Tongue (tissue), 2 donors: ENCODE data around the gene MOGAT1. TPM values are rescaled to one million over a fixed set of nuclear protein-coding genes. Genes with fewer than 3 reads are reported as not detected.
"Not testable (repeated sequence)": the region's sequence is repeated elsewhere in the genome, so short reads cannot be mapped to it uniquely, and the experiment has no call there.

Experiments
- DNase-seq: peaks from one replicate; pipeline ENCODE4 v3.0.0-alpha.2; 2015
- total RNA-seq: library from RNA; depleted of rRNA; stranded (reverse); fragments of >200 nt; gene quantifications from one replicate; pipeline ENCODE4 v1.2.3, GENCODE V29; 2014

MOGAT1 gene
- total RNA-seq, 1 donor from 2014 or later: not detected

DNA sequence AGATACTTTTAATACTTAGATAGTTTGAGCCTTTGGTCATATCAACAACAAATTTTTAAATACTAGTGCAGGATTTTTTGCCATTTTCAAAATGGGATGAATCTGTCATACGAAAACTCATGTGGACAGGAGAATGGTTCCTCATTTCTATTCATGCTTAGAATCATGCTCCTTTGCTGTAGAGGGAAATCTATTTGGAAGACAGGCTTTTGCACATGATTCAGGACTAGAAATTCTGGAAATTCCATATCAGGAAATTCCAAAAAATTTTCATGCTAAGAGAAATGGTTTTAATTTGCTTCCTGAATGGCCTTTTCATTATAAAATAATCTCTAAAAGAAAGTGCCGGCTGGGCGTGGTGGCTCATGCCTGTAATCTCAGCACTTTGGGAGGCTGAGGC is 39.3 kb downstream of the MOGAT1 start:
- DNase-seq: no peak

DNA sequence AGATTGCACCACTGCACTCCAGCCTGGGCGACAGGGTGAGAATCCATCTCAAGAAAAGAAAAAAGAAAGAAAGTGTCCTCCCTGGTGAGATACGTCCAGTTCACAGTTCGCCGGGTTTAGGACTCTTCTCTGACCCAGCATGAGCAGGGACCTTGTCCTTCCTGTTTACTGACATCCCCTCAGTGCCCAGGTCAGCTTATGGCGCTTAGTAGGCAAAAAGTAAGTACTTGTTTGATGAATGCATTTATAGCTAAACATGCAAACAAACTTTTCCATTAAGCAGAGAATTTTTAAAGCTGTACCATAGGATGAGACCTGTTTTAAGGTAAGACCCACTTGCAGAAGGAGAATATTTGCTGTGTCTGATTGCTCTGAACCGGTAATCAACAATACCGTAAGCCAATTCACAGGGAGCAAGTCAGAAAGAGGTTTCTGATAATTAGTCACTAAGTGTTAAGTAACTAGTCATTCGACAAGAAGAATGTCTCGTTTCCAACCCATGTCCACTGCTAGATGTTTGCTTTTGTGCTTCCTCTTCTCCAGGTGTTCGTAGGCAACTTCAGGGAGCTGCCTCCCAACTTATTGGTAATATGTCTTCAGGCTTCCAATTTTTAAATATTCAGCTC is 40.0 kb downstream of the MOGAT1 start:
- DNase-seq: no peak

DNA sequence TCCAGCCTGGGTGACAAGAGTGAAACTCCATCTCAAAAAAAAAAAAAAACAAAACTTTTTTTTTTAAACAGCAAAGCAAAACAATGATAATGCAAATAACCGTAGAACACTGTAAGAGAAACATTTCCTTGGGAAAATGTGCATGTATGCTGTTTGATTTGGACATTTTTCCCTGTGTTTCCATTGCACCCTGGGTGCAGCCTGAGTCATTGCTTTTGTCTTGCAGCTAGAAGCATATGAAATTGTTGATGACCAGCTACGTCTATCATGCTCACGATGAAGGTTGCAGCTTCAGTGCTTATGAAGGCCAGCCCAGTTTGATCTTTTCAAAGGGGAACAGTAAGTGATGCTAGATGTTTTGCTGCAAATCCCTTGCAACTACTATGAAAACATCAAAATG is 41.5 kb downstream of the MOGAT1 start:
- DNase-seq: no peak

DNA sequence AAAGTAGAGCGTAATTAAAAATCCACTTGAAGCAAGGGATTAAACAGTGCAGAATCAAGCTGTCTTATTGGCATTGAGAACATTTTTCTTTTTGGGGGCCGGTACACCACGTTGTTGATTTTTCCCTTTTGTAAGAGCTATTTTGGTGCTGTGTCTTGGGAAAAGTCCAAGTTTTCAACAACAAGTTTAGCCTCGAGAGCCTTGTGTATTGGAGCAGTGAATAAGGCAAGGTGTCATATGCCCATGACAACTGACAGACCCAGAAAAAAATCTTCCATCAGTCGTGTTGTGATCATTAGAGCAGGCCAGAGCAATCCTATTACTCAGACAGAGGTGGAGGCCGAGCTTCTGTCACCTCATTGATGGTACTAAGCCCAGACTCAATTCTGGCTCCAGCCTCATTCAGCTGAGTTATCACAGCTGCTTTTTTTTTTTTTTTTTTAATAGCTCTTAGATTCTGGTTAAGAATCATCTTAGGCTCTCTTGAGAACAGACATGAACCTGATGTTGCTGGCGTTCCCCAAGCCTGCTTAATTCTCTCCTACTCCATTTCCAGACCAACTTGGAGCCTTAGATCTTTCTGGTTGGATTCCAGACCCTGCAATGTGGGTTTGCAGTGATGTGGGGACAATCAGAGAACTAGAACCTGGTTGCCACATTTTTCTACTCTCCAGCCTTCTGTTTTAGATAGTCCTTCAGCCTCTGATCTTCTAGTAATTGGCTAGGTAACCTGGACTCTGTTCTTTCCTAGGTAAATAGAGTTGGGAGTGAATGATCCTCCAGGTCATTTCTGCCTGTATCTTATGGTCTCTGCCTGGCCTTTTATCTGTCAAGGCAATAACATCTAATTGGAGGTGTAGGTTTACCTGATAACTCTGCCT is 43.1 kb downstream of the MOGAT1 start:
- DNase-seq: peak; percentile 85

DNA sequence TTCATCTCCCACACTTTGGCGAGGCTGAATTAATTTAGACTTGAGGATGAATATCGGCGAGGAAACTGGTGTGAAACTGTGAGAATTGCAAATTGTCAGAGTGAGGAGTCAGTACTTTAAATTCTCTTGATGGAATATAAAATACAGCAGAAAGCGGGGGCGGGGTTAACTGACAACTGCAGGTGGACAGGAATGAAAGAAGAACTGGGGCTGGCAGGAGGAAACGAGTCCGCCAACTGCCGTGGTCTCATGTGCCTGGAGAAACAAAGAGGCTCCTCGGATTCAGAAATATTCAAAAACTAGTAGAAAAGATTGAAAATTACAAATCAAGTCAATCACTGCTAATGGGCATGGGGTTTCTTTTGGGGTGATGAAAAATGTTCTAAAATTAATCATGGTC is 44.3 kb downstream of the MOGAT1 start:
- DNase-seq: peak; percentile 77

DNA sequence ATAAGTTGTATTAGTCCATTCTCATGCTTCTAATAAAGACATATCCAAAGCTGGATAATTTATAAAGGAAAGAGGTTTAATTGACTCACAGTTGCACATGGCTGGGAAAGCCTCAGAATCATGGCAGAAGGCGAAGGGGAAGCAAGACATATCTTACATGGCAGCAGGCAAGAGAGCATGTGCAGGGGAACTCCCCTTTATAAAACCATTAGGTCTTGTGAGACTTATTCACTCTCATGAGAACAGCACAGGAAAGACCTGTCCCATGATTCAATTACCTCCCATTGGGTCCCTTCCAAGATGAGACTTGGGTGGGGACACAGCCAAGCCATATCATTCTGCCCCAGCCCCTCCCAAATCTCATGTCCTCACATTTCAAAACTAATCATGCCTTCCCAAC is 48.3 kb downstream of the MOGAT1 start:
- DNase-seq: not testable (repeated sequence)

DNA sequence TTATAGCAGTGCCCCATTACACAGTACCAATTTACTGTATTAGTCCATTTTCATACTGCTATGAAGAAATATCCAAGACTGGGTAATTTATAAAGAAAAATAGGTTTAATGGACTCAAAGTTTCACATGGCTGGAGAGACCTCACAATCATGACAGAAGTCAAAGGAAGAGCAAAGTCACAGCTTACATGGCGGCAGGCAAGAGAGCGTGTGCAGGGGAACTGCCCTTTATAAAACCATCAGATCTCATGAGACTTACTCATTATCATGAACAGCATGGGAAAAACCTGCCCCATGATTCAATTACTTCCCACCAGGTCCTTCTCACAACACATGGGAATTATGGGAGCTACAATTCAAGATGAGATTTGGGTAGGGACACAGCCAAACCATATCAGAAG is 50.1 kb downstream of the MOGAT1 start:
- DNase-seq: not testable (repeated sequence)

DNA sequence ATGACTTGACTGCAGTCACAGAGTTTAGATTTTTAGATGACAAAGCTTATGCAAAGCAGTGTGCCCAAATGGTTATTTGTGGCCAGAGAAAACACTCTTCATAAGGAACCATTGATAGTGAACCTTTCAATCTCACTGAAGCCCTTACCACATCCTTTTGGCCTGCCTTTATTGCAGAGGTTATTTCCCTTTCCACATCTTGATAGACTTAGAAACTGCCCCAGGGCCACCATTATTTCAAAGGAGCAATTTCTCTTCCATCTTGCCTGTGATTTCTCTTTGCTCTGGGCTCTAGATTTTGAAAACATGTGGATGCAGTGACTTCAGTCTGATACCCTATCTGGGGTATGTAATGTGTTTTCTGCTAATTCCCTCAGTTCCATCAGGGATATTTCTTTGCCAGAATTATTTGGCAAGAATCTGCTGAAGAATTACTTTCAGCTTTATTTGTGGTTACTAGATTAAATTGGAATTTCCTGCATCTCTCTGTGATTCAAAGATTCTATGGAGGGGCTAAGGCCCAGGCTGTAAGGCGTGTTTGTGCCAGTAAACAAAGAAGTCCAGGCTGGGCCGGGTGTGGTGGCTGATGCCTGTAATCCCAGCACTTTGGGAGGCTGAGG is 51.0 kb downstream of the MOGAT1 start:
- peak; percentile 64 for DNase-seq

DNA sequence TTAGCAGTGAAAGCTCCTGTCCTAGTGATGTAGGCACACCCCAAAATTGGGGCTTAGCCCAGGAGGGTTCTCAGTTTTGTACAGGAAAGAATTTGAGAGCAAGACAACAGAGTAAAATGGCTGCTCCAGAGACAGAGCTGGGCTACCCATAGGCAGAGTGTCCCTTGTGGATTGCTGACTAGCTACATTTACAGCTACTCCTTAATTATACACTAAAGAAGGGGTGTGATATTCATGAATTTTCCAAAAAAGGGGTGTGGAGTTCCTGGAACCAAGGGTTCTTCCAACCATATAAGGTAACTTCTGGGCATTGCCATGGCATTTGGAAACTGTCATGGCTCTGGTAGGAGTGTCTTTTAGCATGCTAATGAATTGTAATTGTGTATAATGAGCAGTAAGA is 52.8 kb downstream of the MOGAT1 start:
- DNase-seq: no peak

DNA sequence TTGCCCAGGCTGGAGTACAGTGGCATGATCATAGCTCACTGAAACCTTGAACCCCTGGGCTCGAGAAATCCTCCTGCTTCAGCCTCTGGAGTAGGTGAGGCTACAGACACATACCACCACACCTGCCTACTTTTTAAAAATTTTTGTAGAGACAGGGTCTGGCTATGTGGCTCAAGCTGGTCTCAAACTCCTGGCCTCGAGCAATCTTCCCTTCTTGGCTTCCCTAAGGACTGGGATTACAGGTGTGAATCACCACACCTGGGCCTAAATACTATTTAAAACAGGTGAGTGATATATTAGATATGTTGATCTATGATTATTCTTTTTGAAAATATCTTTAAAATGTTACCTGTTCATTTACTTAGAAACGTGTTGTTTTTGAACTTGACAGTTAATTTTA is 57.2 kb downstream of the MOGAT1 start:
- no peak for DNase-seq

DNA sequence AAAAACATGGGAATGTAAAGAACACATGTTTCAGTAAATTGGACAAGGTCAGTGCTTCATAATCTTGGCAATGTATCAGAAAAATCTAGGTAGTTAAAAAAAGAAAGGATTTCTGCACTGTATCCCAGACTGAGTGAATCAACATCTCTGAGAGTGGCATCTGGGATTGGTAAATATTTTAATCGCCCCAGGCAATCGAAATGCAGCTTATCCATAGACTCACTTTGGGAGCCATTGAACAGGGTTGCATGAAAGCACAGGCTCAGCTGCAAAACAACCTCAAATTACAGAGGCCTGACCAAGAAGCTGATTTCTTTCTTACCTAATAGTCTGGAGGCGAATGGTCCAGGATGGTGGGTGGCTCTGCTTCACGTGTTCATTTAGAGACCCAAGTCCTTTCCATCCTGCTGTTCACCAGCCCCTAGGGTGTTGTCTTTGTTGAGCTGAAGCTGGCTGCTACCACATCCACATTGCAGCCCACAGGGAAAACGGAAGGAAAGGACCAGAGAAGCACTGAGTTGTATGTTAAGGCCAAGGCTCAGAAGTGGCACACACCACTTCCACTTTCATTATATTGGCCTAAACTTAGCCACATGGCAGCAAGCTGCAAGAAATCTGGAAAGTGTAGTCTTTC is 59.0 kb downstream of the MOGAT1 start:
- no peak for DNase-seq

DNA sequence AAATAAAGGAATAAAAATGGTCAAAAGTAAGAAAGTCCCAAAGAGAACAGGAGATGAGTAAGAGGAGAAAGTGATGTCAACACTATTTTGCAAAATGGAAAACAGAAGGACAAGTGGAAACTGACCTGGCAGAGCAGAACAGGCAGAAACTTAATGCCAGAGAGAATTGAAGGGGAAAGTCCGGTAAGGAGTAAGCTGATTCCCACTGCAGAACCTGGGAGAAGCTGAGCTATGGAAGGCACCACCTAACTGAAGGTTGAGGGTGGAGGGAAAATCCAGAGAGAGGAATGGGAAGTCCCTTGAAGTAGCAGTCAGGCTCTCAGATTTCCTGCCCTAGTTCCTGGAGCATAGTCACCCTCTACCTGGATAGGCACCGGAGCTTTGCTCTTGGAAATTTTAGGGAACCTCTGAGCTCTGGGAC is 59.8 kb downstream of the MOGAT1 start:
- no peak for DNase-seq

DNA sequence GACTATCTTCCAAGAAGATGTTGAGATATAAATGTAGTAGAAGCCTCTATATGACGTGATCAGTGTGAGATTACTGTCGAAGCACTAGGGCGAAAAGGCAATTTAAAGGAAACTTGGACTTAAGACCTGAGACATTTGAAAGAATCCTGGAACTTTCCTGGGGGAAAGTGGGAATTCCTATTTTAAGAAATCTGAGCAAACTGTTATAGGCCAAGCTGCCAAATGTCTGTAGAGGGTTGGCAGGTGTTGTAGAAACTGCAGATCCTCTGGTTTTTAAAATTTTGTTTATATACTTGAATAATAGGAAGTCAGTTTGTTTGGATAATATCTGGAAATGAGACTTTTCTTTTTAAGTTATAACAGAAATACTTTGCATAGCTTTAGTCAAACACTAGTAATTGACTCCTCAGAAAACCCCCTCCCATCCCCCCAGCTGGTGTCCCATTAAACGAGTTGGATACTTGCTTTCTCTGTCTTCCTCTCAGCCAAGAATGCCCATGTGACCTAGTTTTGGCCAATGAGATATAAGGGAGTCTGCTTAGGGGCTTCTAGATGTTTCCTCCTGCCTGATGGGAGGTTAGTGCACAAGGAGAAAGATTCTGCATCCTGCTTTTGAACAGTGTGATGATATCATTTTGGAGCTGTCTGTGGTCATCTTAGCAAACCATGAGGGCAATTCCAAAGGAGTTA is 61.2 kb downstream of the MOGAT1 start:
- peak; percentile 87 for DNase-seq

DNA sequence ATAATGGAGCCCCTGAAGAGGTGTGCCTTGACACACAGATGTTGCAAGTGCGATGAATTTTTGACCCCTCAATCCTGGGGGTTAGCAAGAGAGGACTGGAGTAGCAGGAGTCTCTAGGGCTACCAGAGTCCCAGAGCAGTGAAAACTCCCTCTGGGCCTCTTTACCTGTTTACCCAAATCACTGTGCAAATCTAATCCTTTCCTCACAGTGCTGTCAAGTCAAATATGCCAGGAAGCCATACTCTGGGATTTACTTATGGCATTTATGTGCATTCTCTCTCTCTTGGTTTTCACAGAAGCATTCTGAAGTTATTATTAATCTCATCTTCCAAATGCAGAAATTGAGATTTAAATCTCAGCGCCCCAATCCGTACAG is 62.0 kb downstream of the MOGAT1 start:
- no peak for DNase-seq

DNA sequence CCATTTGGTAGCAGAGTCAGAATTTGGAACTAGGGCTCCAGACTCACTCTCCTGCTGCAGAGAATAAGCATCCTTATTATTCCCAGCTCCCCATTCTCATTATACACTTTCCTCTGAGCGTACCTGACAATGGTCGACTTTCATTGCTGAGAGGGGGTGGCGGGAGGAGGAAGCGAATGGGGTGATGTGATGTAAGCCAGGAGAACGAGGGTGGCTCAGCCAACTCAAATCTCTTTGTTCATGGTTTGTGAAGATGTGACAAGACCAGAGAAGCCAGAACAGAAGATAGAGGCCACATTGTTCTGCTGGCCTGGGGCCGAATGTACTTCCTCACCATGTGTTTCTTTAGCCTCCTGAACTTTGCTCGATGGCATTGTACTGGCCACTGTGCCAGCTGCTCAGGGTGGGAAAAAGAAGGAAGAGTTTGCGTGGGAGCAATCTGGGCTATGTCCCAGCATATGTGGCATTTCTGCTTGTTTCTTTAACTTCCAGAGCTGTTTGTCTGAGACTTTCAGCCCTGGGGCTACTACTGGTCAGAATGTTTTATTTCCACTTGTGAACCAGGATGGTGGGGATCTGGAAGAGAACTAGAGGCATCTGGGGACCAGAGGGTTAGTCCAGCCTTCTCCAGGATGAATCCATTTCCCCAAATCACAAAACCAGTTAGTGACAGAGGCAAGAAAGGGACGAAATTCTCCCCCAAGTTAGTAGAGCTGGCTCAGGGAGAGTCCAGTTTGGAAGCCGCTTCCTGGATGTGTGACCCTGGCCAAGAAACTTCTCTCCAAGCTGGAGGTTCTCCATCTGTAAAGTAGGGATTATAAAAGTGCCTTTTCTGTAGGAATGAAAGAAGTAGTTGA is 62.6 kb downstream of the MOGAT1 start:
- peak; percentile 58 for DNase-seq

DNA sequence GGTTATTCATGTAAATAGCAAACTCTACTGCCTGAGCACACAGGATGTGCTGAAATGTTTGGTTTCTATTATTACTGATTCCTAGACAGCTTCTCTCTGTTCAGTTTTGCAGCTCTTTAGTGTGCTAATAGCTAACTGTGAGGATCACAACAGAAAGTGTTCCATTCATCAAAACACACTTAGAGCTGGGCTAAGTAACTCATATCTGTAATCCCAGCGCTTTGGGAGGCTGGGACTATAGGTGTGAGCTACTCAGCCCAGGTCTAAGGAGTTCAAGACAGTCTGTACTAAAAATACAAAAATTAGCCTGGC is 63.2 kb downstream of the MOGAT1 start:
- no peak for DNase-seq

DNA sequence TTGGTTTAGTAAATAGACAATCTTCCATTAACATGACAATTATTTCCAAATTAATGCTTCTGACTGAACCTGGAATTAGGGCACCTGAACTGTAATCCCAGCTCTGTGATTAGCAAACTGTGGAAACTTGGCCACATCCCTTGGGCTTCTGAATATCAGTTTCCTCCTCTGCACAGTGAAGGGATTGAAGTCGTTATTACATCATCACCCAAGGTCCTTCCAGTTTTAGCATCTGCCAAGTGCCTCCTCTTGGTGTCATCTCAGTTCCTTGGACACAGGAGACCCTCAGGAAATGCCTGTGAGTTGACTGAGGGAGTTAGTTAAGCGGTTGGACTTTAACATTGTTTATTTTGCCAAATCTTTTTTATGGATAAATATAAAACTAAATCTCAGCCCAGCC is 64.8 kb downstream of the MOGAT1 start:
- DNase-seq: no peak

DNA sequence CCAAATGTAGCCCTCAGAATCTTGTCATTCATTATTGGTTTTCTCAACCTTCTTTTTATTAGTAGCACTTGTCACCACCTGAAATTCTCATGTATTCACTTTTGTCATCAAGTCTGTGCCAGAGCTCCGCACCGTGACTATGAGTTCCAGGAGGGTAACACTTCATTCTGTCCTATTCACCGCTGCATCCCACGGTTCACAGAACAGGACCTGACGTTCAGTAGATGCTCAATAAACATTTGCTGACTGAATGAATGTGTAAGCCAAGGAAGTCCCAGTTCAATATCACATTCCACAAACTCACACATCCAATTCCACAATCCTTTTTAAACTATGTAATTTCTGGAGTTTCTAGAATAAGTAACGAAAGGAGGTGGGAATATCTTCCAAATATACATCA is 65.5 kb downstream of the MOGAT1 start:
- no peak for DNase-seq

DNA sequence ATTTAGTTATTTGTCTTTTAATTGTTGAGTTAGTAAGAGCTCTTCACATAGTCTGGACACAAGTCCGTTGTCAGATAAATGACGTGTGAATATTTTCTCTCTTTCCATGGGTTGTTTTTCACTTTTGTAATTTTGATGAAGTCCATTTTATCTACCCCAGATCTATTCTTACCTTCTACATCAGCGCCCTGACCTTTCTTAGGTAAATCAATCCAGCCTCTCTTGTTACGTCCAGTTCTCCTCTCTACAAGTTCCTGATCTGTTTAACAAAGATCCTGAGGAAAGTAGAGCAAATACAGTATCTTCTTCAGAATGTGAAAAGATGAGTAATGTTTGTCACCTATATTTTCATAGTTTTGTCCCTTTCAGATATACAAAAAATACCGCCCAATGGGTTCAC is 66.9 kb downstream of the MOGAT1 start:
- DNase-seq: no peak

DNA sequence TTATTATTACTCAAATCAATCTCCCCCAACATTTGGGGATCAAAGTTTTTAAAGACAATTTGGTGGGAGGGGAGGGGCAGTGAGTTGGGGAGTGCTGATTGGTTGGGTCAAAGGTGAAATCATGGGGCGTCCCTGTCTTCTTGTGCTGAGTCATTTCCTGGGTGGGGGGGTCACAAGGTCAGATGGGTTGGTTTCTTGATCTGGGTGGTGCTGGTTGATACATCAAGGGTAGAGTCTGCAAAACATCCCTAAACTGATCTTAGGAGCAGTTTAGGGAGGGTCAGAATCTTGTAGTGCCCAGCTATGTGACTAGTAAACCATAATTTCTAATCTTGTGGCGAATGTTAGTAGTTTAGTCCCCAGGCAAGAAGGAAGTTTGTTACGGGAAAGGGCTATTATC is 67.4 kb downstream of the MOGAT1 start:
- DNase-seq: no peak

DNA sequence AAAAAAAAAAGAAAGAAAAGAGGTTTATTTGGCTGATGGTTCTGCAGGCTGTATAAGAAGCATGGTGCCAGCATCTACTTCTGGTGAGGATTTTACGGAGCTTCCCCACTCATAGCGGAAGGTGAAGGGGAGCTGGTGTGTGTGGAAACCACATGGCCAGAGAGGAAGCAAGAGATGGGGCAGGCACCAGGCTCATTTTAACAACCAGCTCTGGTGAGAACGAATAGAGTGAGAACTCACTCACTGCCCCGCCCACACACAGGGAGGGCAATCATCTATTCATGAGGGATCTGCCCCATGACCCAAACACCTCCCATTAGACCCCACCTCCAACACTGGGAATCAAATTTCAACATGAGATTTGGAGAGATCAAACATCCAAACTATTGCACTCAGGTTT is 68.5 kb downstream of the MOGAT1 start:
- DNase-seq: no peak
